ENCODE measurements around the gene JPH4. TPM values are rescaled to one million over a fixed set of nuclear protein-coding genes. Genes with fewer than 3 reads are reported as not detected.
"Not testable (repeated sequence)": the region's sequence is repeated elsewhere in the genome, so short reads cannot be mapped to it uniquely, and the experiment has no call there.

Gene JPH4
- total RNA-seq, 1 donor from 2014 or later, result 0.09 TPM

GRCh38 chr14:23543403-23543802 lies 35.2 kb downstream of the JPH4 start:
- Mint-ChIP-seq H3K9me3 (no peaks in the 10 kb centered on the region), H3K36me3 (ENCODE audit: low read depth) (no peaks in the 10 kb centered on the region), H3K27ac (no peak overlapping the region), H3K4me1 (ENCODE audit: low read depth) (no peaks in the 10 kb centered on the region), H3K27me3 (ENCODE audit: low read depth) (no peaks in the 10 kb centered on the region), H3K4me3 (ENCODE audit: low read depth) (no peak overlapping the region)
- intact Hi-C loops (cut with micrococcal nuclease), result no loop called here
- no peak for DNase-seq (ENCODE audit: low spot score)

GRCh38 chr14:23542261-23542660 lies 36.3 kb downstream of the JPH4 start:
- no peaks in the 10 kb centered on the region for H3K36me3 Mint-ChIP-seq (ENCODE audit: low read depth)
- H3K27ac Mint-ChIP-seq, result no peak overlapping the region
- H3K27me3 Mint-ChIP-seq (ENCODE audit: low read depth), result no peaks in the 10 kb centered on the region
- DNase-seq (ENCODE audit: low spot score), result no peak
- no peaks in the 10 kb centered on the region for H3K9me3 Mint-ChIP-seq
- intact Hi-C loops (cut with micrococcal nuclease), result no loop called here
- H3K4me1 Mint-ChIP-seq (ENCODE audit: low read depth), result no peaks in the 10 kb centered on the region
- no peak overlapping the region for H3K4me3 Mint-ChIP-seq (ENCODE audit: low read depth)

- H3K27me3 Mint-ChIP-seq (ENCODE audit: low read depth), result no peaks in the 10 kb centered on the region
- H3K27ac Mint-ChIP-seq, result no peak overlapping the region
- intact Hi-C loops (cut with micrococcal nuclease), result no loop called here
- H3K9me3 Mint-ChIP-seq, result no peaks in the 10 kb centered on the region
- no peaks in the 10 kb centered on the region for H3K36me3 Mint-ChIP-seq (ENCODE audit: low read depth)
- no peak for DNase-seq (ENCODE audit: low spot score)
- no peaks in the 10 kb centered on the region for H3K4me1 Mint-ChIP-seq (ENCODE audit: low read depth)
- no peak overlapping the region for H3K4me3 Mint-ChIP-seq (ENCODE audit: low read depth)
Observed at GRCh38 chr14:23540141-23540469, 38.5 kb downstream of the JPH4 start.

GRCh38 chr14:23539248-23540140 lies 39.1 kb downstream of the JPH4 start:
- H3K4me3 Mint-ChIP-seq (ENCODE audit: low read depth), result no peak overlapping the region
- H3K27me3 Mint-ChIP-seq (ENCODE audit: low read depth), result no peaks in the 10 kb centered on the region
- no peaks in the 10 kb centered on the region for H3K9me3 Mint-ChIP-seq
- H3K36me3 Mint-ChIP-seq (ENCODE audit: low read depth), result no peaks in the 10 kb centered on the region
- intact Hi-C loops (cut with micrococcal nuclease), result loop anchor here (1.0 kb wide), 2 partner anchors 12 to 61 kb away; partner anchors contain the start of gene ZFHX2
- no peak overlapping the region for H3K27ac Mint-ChIP-seq
- DNase-seq (ENCODE audit: low spot score), result no peak
- no peaks in the 10 kb centered on the region for H3K4me1 Mint-ChIP-seq (ENCODE audit: low read depth)

- intact Hi-C loops (cut with micrococcal nuclease), result loop anchor here (1.0 kb wide), 2 partner anchors 13 to 60 kb away; partner anchors contain the start of gene ZFHX2
- Mint-ChIP-seq H3K27ac (no peak overlapping the region), H3K36me3 (ENCODE audit: low read depth) (no peaks in the 10 kb centered on the region), H3K4me1 (ENCODE audit: low read depth) (no peaks in the 10 kb centered on the region), H3K27me3 (ENCODE audit: low read depth) (no peaks in the 10 kb centered on the region), H3K9me3 (no peaks in the 10 kb centered on the region), H3K4me3 (ENCODE audit: low read depth) (no peak overlapping the region)
- no peak for DNase-seq (ENCODE audit: low spot score)
Observed at GRCh38 chr14:23538785-23539184, 39.8 kb downstream of the JPH4 start.

- intact Hi-C loops (cut with micrococcal nuclease), result no loop called here
- Mint-ChIP-seq H3K27me3 (ENCODE audit: low read depth) (no peaks in the 10 kb centered on the region), H3K4me1 (ENCODE audit: low read depth) (no peaks in the 10 kb centered on the region), H3K27ac (no peak overlapping the region), H3K9me3 (no peaks in the 10 kb centered on the region), H3K36me3 (ENCODE audit: low read depth) (no peaks in the 10 kb centered on the region), H3K4me3 (ENCODE audit: low read depth) (no peak overlapping the region)
- no peak for DNase-seq (ENCODE audit: low spot score)
Observed at GRCh38 chr14:23538050-23538718, 40.4 kb downstream of the JPH4 start.

GRCh38 chr14:23537351-23538049 lies 41.1 kb downstream of the JPH4 start:
- no peaks in the 10 kb centered on the region for H3K9me3 Mint-ChIP-seq
- no peak overlapping the region for H3K27ac Mint-ChIP-seq

GRCh38 chr14:23536906-23537305 lies 41.7 kb downstream of the JPH4 start:
- intact Hi-C loops (cut with micrococcal nuclease); DNase-seq (ENCODE audit: low spot score); H3K36me3 Mint-ChIP-seq (ENCODE audit: low read depth); H3K27me3 Mint-ChIP-seq (ENCODE audit: low read depth); H3K4me3 Mint-ChIP-seq (ENCODE audit: low read depth); H3K9me3 Mint-ChIP-seq; H3K4me1 Mint-ChIP-seq (ENCODE audit: low read depth); H3K27ac Mint-ChIP-seq: not testable (repeated sequence)

More at GRCh38 chr14:23537351-23538049, 41.1 kb downstream of the JPH4 start:
- no peak overlapping the region for H3K4me3 Mint-ChIP-seq (ENCODE audit: low read depth)
- no peak for DNase-seq (ENCODE audit: low spot score)
- H3K27me3 Mint-ChIP-seq (ENCODE audit: low read depth), result no peaks in the 10 kb centered on the region
- no peaks in the 10 kb centered on the region for H3K4me1 Mint-ChIP-seq (ENCODE audit: low read depth)
- no peaks in the 10 kb centered on the region for H3K36me3 Mint-ChIP-seq (ENCODE audit: low read depth)
- intact Hi-C loops (cut with micrococcal nuclease), result no loop called here

- intact Hi-C loops (cut with micrococcal nuclease), result no loop called here
- Mint-ChIP-seq H3K4me3 (ENCODE audit: low read depth) (no peak overlapping the region), H3K27me3 (ENCODE audit: low read depth) (no peaks in the 10 kb centered on the region), H3K36me3 (ENCODE audit: low read depth) (no peaks in the 10 kb centered on the region), H3K27ac (no peak overlapping the region), H3K9me3 (no peaks in the 10 kb centered on the region), H3K4me1 (ENCODE audit: low read depth) (no peaks in the 10 kb centered on the region)
- no peak for DNase-seq (ENCODE audit: low spot score)
Observed at GRCh38 chr14:23536494-23536893, 42.1 kb downstream of the JPH4 start.

- no peaks in the 10 kb centered on the region for H3K4me1 Mint-ChIP-seq (ENCODE audit: low read depth)
- no peak for DNase-seq (ENCODE audit: low spot score)
- H3K36me3 Mint-ChIP-seq (ENCODE audit: low read depth), result no peaks in the 10 kb centered on the region
- no peaks in the 10 kb centered on the region for H3K9me3 Mint-ChIP-seq
- intact Hi-C loops (cut with micrococcal nuclease), result no loop called here
- H3K27me3 Mint-ChIP-seq (ENCODE audit: low read depth), result no peaks in the 10 kb centered on the region
- no peak overlapping the region for H3K4me3 Mint-ChIP-seq (ENCODE audit: low read depth)
- H3K27ac Mint-ChIP-seq, result no peak overlapping the region
Observed at GRCh38 chr14:23535943-23536342, 42.6 kb downstream of the JPH4 start.

GRCh38 chr14:23533652-23534435 lies 44.7 kb downstream of the JPH4 start:
- H3K9me3 Mint-ChIP-seq, result no peaks in the 10 kb centered on the region
- no peaks in the 10 kb centered on the region for H3K36me3 Mint-ChIP-seq (ENCODE audit: low read depth)
- no peak overlapping the region for H3K4me3 Mint-ChIP-seq (ENCODE audit: low read depth)
- H3K27ac Mint-ChIP-seq, result no peak overlapping the region
- DNase-seq (ENCODE audit: low spot score), result no peak
- intact Hi-C loops (cut with micrococcal nuclease), result no loop called here
- H3K4me1 Mint-ChIP-seq (ENCODE audit: low read depth), result peaks cover 2% of the 10 kb centered on the region
- H3K27me3 Mint-ChIP-seq (ENCODE audit: low read depth), result no peaks in the 10 kb centered on the region

- H3K36me3 Mint-ChIP-seq (ENCODE audit: low read depth), result no peaks in the 10 kb centered on the region
- intact Hi-C loops (cut with micrococcal nuclease), result no loop called here
Observed at GRCh38 chr14:23532658-23533057, 45.9 kb downstream of the JPH4 start.

More at GRCh38 chr14:23532658-23533057, 45.9 kb downstream of the JPH4 start:
- DNase-seq (ENCODE audit: low spot score), result no peak
- H3K27ac Mint-ChIP-seq, result no peak overlapping the region
- no peaks in the 10 kb centered on the region for H3K27me3 Mint-ChIP-seq (ENCODE audit: low read depth)
- H3K9me3 Mint-ChIP-seq, result no peaks in the 10 kb centered on the region
- H3K4me1 Mint-ChIP-seq (ENCODE audit: low read depth), result peaks cover 2% of the 10 kb centered on the region
- H3K4me3 Mint-ChIP-seq (ENCODE audit: low read depth), result no peak overlapping the region
